Fibroblast of lung (primary cell): Measurements from ENCODE around the gene ZBTB8B. TPM values are rescaled to one million over a fixed set of nuclear protein-coding genes. Genes with fewer than 3 reads are reported as not detected.

ENCODE experiments used
- DNase-seq, 2 donors: peaks; one replicate each; pipeline versions ENCODE4 v3.0.0 to v3.0.0-alpha.2; 2010; ENCODE audit warnings: low read depth in 2 of 2
- H2AFZ ChIP-seq: 2 replicates; pipeline ENCODE4 v1.5.1; 2012; ENCODE audit warnings: low read length, control low read depth, inconsistent platforms
- H3K27ac ChIP-seq: 2 replicates; pipeline ENCODE4 v1.5.1; 2011; ENCODE audit warnings: low read length, control low read depth; ENCODE audit not compliant: insufficient read depth
- H3K27me3 ChIP-seq: 2 replicates; pipeline ENCODE4 v1.5.1; 2011; ENCODE audit warnings: mild to moderate bottlenecking, low read length; ENCODE audit not compliant: control insufficient read depth, insufficient read depth
- H3K36me3 ChIP-seq: 2 replicates; pipeline ENCODE4 v1.5.1; 2011; ENCODE audit warnings: low read length; ENCODE audit not compliant: control insufficient read depth, insufficient read depth
- H3K4me1 ChIP-seq: 2 replicates; pipeline ENCODE4 v1.5.1; 2011; ENCODE audit warnings: low read length; ENCODE audit not compliant: control insufficient read depth, insufficient read depth; ENCODE audit errors: extremely low read depth
- H3K4me2 ChIP-seq: 2 replicates; pipeline ENCODE4 v1.5.1; 2011; ENCODE audit warnings: low read length, control low read depth; ENCODE audit not compliant: insufficient read depth; ENCODE audit errors: extremely low read depth
- H3K4me3 ChIP-seq, 4 experiments: fragments of 200-600 bp in 1 of 4; sonication (generic) in 1 of 4; replicated peaks in 1 of 4; 2 replicates each; pipeline ENCODE4 v1.5.1; 2011 to 2016; ENCODE audit warnings: low read length in 4 of 4, low read depth in 3 of 4, mild to moderate bottlenecking in 3 of 4, control low read depth in 2 of 4, inconsistent platforms in 1 of 4, mixed read lengths in 1 of 4; ENCODE audit not compliant: insufficient read depth in 1 of 4; ENCODE audit errors: control extremely low read depth in 1 of 4
- H3K79me2 ChIP-seq: 2 replicates; pipeline ENCODE4 v1.5.1; 2012; ENCODE audit warnings: mild to moderate bottlenecking, low read length, inconsistent platforms; ENCODE audit not compliant: control insufficient read depth, insufficient read depth
- H3K9ac ChIP-seq: 2 replicates; pipeline ENCODE4 v1.5.1; 2011; ENCODE audit warnings: mild to moderate bottlenecking, low read length, control low read depth; ENCODE audit not compliant: insufficient read depth
- H3K9me3 ChIP-seq: 2 replicates; pipeline ENCODE4 v1.5.1; 2012; ENCODE audit warnings: low read depth, low read length; ENCODE audit not compliant: control insufficient read depth, insufficient read depth
- H4K20me1 ChIP-seq: 2 replicates; pipeline ENCODE4 v1.5.1; 2011; ENCODE audit warnings: low read length; ENCODE audit not compliant: control insufficient read depth, insufficient read depth; ENCODE audit errors: extremely low read depth
- EZH2 ChIP-seq: IDR thresholded peaks from 2 replicates; pipeline ENCODE4 v1.5.1; 2012; ENCODE audit warnings: low read length, control low read depth, mild to moderate bottlenecking; ENCODE audit errors: missing control alignments
- polyA plus RNA-seq, 2 donors: library from polyadenylated mRNA; depleted of rRNA in 1 of 2; stranded (reverse) in 1 of 2; unstranded in 1 of 2; fragments of >200 nt; gene quantifications; 2 replicates each; pipeline ENCODE4 v1.2.1, GENCODE V29; 2011 to 2012; ENCODE audit warnings: missing spikeins in 1 of 2
- total RNA-seq: library from RNA; depleted of rRNA; stranded (reverse); fragments of >200 nt; gene quantifications from 2 replicates; pipeline ENCODE4 v1.2.1, GENCODE V29; 2014
- TF ChIP-seq, protein P1 (sequence below), 2 donors: IDR thresholded peaks in 1 of 2; conservative IDR thresholded peaks in 1 of 2; 1 replicate in 1 of 2; 2 replicates in 1 of 2; pipeline ENCODE4 v1.5.1; 2011 to 2012; ENCODE audit warnings: low read length in 2 of 2, control low read depth in 1 of 2, inconsistent platforms in 1 of 2, low read depth in 1 of 2, mild to moderate bottlenecking in 1 of 2

Gene ZBTB8B
- total and polyA plus RNA-seq, 2 donors (not counting 1 experiment from before 2014, with no cell fraction given), result not detected

DNA sequence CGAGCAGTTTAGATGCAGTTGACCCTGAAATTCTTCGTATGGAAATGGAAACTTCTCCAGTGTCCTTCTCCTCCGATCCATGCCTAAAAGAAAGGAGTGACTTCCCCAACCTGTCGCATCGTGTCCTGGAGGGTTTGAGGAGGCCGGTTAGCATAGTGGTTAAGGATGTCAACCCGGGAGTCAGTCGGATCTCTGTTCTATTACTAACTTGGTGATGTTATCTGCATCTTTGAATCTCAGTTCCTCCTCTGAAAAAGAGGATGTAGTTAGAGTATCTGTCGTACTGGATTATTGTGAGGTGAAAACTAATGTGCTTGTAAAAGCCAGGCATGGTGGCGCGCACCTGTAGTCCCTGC is 684 bp downstream of the ZBTB8B start:
- Histone ChIP-seq H2AFZ (no peak overlapping the region), H3K36me3 (no peaks in the 10 kb centered on the region), H3K79me2 (no peaks in the 10 kb centered on the region), H4K20me1 (no peaks in the 10 kb centered on the region), H3K27ac (no peak overlapping the region), H3K27me3 (peaks cover 30% of the 10 kb centered on the region), H3K4me1 (peaks cover 2% of the 10 kb centered on the region), H3K4me3 (peak overlapping the region in 1 of 4 experiments; percentile 60), H3K4me2 (peak overlapping the region; percentile 65), H3K9ac (no peak overlapping the region), H3K9me3 (no peaks in the 10 kb centered on the region)
- DNase-seq, result no peak
- TF ChIP-seq, protein P1, sequence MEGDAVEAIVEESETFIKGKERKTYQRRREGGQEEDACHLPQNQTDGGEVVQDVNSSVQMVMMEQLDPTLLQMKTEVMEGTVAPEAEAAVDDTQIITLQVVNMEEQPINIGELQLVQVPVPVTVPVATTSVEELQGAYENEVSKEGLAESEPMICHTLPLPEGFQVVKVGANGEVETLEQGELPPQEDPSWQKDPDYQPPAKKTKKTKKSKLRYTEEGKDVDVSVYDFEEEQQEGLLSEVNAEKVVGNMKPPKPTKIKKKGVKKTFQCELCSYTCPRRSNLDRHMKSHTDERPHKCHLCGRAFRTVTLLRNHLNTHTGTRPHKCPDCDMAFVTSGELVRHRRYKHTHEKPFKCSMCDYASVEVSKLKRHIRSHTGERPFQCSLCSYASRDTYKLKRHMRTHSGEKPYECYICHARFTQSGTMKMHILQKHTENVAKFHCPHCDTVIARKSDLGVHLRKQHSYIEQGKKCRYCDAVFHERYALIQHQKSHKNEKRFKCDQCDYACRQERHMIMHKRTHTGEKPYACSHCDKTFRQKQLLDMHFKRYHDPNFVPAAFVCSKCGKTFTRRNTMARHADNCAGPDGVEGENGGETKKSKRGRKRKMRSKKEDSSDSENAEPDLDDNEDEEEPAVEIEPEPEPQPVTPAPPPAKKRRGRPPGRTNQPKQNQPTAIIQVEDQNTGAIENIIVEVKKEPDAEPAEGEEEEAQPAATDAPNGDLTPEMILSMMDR (conservative IDR thresholded peaks at IDR 0.05 in 1 of 2, IDR thresholded peaks at IDR 0.05 in 1 of 2; ENCODE audit: low read depth in 1 of 2, low read length in 2 of 2), result no peak
- no peak for TF ChIP-seq EZH2

DNA sequence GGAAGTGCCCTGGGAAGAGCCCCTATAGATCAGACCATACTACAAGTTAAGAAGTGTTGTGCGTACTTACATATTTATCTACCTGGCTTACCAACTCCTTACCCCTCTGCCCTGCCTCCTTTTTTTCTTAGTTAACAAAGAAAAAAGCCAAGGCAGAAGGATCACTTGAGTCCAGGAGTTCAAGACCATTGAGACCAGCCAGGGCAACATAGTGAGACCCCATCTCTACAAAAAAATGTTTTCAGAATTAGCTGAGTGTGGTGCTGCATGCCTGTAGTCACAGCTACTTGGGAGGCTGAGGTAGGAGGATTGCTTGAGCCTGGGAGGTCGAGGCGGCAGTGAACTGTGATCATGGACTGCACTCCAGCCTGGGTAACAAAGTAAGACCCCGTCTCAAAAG is 1.9 kb downstream of the ZBTB8B start:
- H3K9ac ChIP-seq, result no peak overlapping the region
- H3K79me2 ChIP-seq, result no peaks in the 10 kb centered on the region
- H3K27ac ChIP-seq, result no peak overlapping the region
- H4K20me1 ChIP-seq, result no peaks in the 10 kb centered on the region
- peaks cover 2% of the 10 kb centered on the region for H3K4me1 ChIP-seq
- H3K36me3 ChIP-seq, result no peaks in the 10 kb centered on the region
- H3K4me3 ChIP-seq, result no peak overlapping the region
- no peak overlapping the region for H2AFZ ChIP-seq
- no peaks in the 10 kb centered on the region for H3K9me3 ChIP-seq
- no peak for TF ChIP-seq EZH2
- H3K27me3 ChIP-seq, result peaks cover 37% of the 10 kb centered on the region
- H3K4me2 ChIP-seq, result no peak overlapping the region
- DNase-seq, result no peak

DNA sequence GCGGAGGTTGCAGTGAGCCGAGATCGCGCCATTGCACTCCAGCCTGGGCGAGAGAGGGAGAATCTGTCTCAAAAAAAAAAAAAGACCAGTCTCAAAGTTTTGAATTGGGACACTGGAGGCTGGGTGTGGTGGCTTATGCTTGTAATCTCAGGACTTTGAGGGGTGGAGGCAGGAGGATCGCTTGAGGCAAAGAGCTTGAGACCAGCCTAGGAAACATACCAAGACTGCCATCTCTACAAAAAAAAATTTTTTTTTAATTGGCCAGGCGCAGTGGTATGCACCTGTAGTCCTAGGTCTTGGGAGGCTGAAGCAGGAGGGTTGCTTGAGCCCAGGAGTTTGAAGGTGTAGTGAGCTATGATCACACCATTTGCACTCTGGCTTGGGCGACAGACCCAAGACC is 3.9 kb downstream of the ZBTB8B start:
- Histone ChIP-seq H3K27me3 (peaks cover 39% of the 10 kb centered on the region), H3K27ac (no peak overlapping the region)
- TF ChIP-seq, protein P1 (conservative IDR thresholded peaks at IDR 0.05 in 1 of 2, IDR thresholded peaks at IDR 0.05 in 1 of 2; ENCODE audit: low read depth in 1 of 2, low read length in 2 of 2), result no peak
- no peak for TF ChIP-seq EZH2

More for the DNA sequence above, 3.9 kb downstream of the ZBTB8B start:
- Histone ChIP-seq H3K4me1 (peaks cover 2% of the 10 kb centered on the region), H3K9me3 (no peaks in the 10 kb centered on the region), H3K79me2 (no peaks in the 10 kb centered on the region), H3K9ac (no peak overlapping the region), H4K20me1 (no peaks in the 10 kb centered on the region), H3K36me3 (no peaks in the 10 kb centered on the region), H2AFZ (no peak overlapping the region), H3K4me2 (no peak overlapping the region), H3K4me3 (no peak overlapping the region)
- DNase-seq, result no peak
